Ovary (tissue), 3 donors: Measurements from ENCODE around the gene PPP1R1C.

ENCODE experiments used
- CTCF ChIP-seq, 3 donors: fragments of 450-650 bp in 2 of 3; fragments of 200-600 bp in 1 of 3; IDR thresholded peaks; one replicate each; pipeline versions ENCODE4 v1.5.1 to v1.8.0; 2016 to 2022; ENCODE audit warnings: antibody characterized with exemption in 3 of 3, mild to moderate bottlenecking in 1 of 3
- EP300 ChIP-seq: sonication (generic); formaldehyde crosslinking; IDR thresholded peaks from one replicate; pipeline ENCODE4 v1.6.1; 2017; ENCODE audit warnings: antibody characterized with exemption
- POLR2A ChIP-seq: fragments of 450-650 bp; IDR thresholded peaks from one replicate; pipeline ENCODE4 v1.6.1; 2017; ENCODE audit warnings: antibody characterized with exemption, mild to moderate bottlenecking, moderate library complexity
- donor health status: DM: no; HTN: no; CAD: no.

- TF ChIP-seq CTCF (IDR thresholded peaks at IDR 0.05) (no peak), EP300 (no peak), POLR2A (no peak)
These were observed 12.6 kb downstream of the PPP1R1C start for GRCh38 chr2:181998041-181998835.
